Measurements from ENCODE around the gene NLK. TPM values are rescaled to one million over a fixed set of nuclear protein-coding genes. Genes with fewer than 3 reads are reported as not detected.

The NLK gene
- total RNA-seq, 2 experiments from 2014 or later = 18.1 to 27.8 TPM

DNA sequence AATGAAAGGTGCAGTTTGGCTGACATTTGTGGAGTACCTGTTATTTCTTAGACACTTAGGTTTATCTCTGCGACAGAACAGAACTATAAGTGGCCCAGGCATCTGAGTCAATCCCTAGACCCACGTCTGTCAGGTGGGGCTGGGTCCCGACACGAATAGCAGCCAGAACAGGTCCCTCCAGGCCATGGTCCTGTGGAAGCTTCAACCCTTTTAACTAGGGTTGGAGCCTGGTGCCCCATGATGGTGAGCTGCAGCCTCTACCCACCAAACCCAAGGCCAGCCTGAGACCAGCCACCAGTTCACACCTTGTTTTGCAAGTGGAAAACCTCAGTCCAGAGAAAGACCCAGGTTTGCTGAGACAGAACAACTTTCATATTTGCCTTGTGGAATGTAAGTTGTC, 202.0 kb downstream of the NLK start:
- H2AFZ ChIP-seq (ENCODE audit: low read length) = no peak overlapping the region
- H3K4me1 ChIP-seq (ENCODE audit: insufficient read depth, low read length, poor library complexity, severe bottlenecking) = no peaks in the 10 kb centered on the region
- H3K4me2 ChIP-seq (ENCODE audit: low read length) = no peak overlapping the region
- ChIA-PET CTCF (ENCODE audit: unreplicated experiment) (no interaction called here), POLR2A (no interaction called here)
- no peaks in the 10 kb centered on the region for H4K20me1 ChIP-seq (ENCODE audit: insufficient read depth, low read length)
- no peaks in the 10 kb centered on the region for H3K36me3 ChIP-seq (ENCODE audit: insufficient read depth, low read length)
- no peak for TF ChIP-seq EZH2phosphoT487 (IDR thresholded peaks at IDR 0.05; ENCODE audit: borderline replicate concordance, low read depth, low read length)
- TF ChIP-seq, protein P1, sequence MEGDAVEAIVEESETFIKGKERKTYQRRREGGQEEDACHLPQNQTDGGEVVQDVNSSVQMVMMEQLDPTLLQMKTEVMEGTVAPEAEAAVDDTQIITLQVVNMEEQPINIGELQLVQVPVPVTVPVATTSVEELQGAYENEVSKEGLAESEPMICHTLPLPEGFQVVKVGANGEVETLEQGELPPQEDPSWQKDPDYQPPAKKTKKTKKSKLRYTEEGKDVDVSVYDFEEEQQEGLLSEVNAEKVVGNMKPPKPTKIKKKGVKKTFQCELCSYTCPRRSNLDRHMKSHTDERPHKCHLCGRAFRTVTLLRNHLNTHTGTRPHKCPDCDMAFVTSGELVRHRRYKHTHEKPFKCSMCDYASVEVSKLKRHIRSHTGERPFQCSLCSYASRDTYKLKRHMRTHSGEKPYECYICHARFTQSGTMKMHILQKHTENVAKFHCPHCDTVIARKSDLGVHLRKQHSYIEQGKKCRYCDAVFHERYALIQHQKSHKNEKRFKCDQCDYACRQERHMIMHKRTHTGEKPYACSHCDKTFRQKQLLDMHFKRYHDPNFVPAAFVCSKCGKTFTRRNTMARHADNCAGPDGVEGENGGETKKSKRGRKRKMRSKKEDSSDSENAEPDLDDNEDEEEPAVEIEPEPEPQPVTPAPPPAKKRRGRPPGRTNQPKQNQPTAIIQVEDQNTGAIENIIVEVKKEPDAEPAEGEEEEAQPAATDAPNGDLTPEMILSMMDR (conservative IDR thresholded peaks at IDR 0.05; ENCODE audit: low read length) = no peak
- H3K79me2 ChIP-seq (ENCODE audit: insufficient read depth, low read depth, low read length) = no peaks in the 10 kb centered on the region
- H3K9me3 ChIP-seq (ENCODE audit: low read length) = no peaks in the 10 kb centered on the region
- intact Hi-C loops (cut with micrococcal nuclease; ENCODE audit: unreplicated experiment) = no loop called here
- no peaks in the 10 kb centered on the region for H3K9me2 ChIP-seq (ENCODE audit: insufficient read depth, low read length)
- no peak overlapping the region for H3K4me3 ChIP-seq (ENCODE audit: low read depth, low read length, poor library complexity, severe bottlenecking)
- H3K27ac ChIP-seq (ENCODE audit: low read depth, low read length, poor library complexity, severe bottlenecking) = no peak overlapping the region
- BruUV-seq (replicated peaks) = no TSS peak
- DNase-seq (ENCODE audit: low spot score) = no peak

Small RNAs within 50 kb of the gene (small RNA-seq; reads per million reads assigned to genes)
- gene RF00006 = not detected
- not detected for gene RF00156
- gene RF00601 = not detected
- not detected for gene RPS29P22

Other genes starting within 250 kb of the NLK start
- gene NOS2, start 242.1 kb upstream of the NLK start, total RNA-seq (2014; rRNA removed; shearing (Covaris generic)) = not detected in 2 replicates
- gene NOS2, start 242.1 kb upstream of the NLK start, total RNA-seq (2022) = not detected in 2 replicates
- gene LYRM9, start 149.3 kb upstream of the NLK start, total RNA-seq (2014; rRNA removed; shearing (Covaris generic)) = 0.35 TPM in 1 of 2 replicates, not detected in the other
- 1.4 and 1.9 TPM in 2 replicates for gene LYRM9, start 149.3 kb upstream of the NLK start, total RNA-seq (2022)

All from OCI-LY7 (cell line).